Measurements from ENCODE around the gene JCAD.
"Not testable (repeated sequence)": the region's sequence is repeated elsewhere in the genome, so short reads cannot be mapped to it uniquely, and the experiment has no call there.

JCAD gene, protein sequence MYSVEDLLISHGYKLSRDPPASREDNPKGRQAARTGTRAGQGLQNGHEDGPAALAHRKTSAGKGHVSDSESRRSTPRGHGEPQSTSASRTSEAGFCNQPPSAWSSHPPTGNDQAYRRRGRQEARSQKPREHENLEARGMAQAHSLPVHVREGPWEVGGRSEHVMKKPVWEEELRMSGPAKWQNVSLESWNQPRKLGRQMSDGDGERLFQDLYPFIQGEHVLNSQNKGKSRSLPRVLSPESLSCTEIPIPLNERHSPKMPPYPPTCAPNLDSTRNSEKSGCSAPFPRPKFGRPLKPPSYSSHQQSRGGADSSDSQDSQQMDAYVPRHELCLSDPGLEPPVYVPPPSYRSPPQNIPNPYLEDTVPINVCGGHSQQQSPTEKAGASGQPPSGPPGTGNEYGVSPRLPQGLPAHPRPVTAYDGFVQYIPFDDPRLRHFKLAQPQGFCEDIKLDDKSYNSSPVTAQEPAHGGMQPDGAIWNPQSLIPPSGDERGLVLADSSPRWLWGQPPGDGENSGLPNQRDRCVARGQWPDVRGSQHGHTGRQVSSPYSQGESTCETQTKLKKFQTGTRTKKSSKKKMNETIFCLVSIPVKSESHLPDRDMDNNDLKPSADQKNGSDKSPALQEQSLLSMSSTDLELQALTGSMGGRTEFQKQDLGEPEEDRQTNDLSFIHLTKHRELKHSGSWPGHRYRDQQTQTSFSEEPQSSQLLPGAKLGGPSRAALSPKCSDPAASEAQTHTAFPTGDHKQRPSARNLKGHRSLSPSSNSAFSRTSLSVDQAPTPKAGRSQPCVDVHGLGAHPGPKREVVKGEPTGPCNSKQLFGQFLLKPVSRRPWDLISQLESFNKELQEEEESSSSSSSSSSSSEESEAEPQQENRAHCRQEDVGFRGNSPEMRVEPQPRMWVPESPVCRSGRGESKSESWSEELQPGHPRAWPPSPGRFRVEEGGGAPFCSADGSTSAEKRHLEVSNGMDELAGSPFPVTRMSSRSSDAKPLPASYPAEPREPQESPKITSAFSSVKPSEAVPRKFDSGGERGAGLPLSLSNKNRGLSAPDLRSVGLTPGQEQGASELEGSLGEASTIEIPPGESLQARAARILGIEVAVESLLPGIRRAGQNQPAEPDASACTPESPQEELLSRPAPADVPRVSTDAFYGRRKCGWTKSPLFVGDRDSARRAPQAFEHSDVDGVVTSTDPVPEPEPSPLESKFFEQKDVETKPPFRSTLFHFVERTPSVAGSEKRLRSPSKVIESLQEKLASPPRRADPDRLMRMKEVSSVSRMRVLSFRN (N-terminal part only)

DNA sequence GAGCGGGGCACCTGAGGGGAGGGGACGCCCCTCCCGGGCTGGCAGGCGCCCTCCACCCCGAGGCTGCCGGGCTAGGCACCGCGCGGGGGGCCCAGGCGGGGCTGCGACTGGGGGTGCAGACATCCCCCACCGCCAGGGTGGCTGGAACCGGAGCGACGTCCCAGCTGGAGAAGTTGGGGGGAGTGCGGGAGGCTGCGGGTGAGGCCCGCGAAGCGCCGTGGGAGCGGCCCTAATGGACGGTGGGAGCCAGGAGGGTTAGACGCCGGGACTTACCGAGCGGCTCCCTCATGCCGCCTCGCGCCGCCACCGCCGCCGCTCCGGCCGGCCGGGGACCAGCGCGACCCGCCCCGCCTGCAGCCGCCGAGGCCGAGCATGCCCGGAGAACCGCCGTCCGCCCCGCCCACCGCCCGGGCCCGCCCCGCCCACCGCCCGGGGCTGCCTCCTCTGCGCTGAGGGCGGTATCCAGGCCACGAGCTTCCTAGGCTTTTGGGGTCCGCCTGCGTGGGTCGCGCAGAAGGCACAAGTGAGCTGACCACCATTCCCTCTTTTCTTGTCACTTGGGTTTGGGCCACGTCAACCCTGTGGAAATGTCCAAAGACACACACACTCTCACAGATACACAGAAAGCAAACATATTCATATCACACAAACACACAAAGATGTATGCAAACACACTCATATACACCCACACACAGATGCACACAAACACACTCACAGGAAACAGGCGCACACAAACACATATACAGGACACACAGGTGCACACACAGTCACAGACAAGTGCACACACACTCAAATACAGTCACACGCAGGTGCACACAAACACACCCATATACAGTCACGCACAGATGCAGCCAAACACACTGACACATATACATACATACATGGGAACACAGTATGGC lies at the start of gene JCAD:
JCAD (minus strand) TSS at position 378 of the 899 bp plus-strand sequence. CDS start 11,774 bp downstream, outside the sequence.
- peak; percentile 98 for FAIRE-seq
- DNase-seq (ENCODE audit: low spot score) = peak; percentile 90

DNA sequence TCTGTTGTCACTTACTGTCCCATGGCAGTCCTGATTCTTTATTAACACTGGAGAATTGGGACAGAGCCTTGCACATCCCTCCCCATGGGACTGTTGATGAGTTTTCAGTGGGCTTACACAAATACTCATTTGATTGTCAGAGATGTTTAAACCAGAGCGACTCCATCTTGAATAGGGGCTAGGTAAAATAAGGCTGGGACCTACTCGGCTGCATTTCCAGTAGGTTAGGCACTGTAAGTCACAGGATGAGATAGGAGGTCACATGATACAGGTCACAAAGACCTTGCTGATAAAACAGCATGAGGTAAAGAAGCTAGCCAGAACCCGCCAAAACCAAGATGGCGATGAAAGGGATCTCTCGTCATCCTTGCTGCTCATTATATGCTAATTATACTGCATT lies 47.6 kb upstream of the JCAD start:
- DNase-seq (ENCODE audit: low spot score) (no peak), FAIRE-seq (peak; percentile 23)

DNA sequence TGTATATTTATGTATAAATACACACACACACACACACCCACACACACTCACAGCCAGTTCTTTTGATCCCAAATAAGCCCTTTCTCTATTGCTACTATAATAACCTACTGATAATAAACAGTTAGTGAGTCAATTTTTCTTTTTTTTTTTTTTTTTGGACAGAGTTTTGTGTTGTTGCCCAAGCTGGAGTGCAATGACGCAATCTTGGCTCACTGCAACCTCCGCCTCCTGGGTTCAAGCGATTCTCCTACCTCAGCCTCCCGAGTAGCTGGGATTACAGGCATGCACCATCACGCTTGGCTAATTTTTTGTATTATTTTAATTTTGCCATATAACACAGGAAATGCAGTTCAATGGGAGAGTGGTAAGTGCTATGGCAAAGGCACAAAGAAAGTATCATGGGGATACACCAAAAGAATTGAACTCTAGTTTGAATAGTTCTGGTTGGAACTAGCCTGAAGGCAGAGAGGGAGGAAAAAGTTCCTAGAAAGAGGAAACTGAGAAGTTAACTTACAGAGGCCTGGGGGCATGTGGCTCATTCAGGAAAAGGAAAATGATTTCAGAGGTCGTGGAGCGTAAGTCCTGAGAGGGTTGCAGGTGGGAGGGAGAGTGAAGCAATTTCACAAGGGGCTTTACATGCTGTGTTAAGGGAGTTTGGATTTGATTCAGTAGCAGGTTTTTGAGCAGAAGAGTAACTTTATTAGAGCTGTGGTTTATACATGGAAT lies 44.4 kb upstream of the JCAD start:
- DNase-seq (ENCODE audit: low spot score) (no peak), FAIRE-seq (no peak)

DNA sequence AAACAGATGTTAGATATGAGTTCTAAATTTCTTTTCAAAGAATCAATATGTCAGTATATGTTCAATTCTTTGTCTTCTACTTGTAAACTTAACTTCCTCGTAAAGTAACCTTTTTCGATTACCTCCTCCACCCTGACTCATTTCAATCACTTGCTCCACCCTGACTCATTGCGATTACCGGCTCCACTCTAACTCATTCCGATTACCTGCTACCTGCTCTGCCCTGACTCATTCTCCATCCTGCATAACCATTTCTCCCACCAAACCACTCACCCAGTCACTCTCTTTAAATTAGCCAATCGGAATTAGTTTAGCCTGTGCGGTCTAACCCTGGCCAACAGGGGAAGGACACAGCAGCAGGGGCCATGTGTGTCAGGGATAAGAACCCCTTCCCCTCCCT lies 40.3 kb upstream of the JCAD start:
- FAIRE-seq = peak; percentile 96
- DNase-seq (ENCODE audit: low spot score) = not testable (repeated sequence)

DNA sequence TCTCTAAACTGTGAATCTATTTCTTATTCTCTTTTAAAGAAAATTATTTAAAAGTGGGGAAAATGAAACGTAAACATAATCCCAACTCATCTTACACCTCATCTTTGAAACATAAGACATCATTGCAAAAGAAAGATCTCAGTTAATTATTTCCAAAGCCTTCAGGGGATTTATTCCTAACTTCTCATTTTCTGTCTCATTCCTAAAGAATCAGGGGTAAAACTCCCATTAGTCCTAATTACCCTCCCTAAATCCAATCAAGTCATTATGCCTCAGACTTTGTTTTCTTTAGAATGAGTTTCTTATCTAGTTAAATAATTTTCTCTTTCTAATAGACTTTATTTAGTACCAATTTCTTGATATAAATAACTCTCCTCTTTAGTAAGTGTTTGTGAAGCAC lies 39.7 kb upstream of the JCAD start:
- DNase-seq (ENCODE audit: low spot score) (no peak), FAIRE-seq (no peak)

DNA sequence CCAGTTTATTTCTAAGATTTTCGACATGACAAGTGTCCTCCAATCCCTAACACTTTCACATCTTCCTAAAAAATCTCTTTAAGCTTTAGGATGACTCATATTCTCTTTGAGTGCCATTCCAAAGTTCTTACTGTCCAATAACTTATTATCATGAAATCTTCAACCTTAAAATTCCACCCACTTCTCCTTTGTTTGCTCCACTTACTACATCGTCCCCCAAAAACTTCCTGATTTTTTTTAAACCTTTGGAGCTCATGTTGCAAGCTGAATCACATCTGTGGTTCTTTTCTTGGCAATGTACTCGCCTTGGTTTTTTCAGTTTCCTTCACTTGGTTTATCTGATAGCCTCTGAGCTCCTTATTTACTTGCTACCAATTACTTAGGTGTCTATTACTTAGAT lies 39.2 kb upstream of the JCAD start:
- DNase-seq (ENCODE audit: low spot score) (peak; percentile 46), FAIRE-seq (no peak)

DNA sequence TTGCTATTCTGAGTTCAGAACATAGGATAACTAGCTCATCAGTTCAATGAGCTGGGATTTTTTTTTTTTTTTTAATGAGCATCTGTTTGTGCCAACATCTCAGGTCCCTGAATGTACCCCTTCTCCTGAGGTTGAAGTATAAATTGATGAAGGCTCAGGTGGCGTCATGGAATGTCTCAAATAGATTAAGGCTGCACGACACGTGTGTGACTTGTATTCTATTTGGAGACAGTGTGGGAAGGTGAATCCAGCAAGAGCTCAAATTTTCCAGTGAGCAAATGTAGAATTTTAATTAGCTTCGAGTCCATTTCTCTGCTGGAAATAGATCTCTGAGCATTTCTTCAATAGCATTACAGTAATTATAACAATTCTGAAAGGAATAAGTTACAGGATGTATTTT lies 37.2 kb upstream of the JCAD start:
- DNase-seq (ENCODE audit: low spot score) (no peak), FAIRE-seq (no peak)

DNA sequence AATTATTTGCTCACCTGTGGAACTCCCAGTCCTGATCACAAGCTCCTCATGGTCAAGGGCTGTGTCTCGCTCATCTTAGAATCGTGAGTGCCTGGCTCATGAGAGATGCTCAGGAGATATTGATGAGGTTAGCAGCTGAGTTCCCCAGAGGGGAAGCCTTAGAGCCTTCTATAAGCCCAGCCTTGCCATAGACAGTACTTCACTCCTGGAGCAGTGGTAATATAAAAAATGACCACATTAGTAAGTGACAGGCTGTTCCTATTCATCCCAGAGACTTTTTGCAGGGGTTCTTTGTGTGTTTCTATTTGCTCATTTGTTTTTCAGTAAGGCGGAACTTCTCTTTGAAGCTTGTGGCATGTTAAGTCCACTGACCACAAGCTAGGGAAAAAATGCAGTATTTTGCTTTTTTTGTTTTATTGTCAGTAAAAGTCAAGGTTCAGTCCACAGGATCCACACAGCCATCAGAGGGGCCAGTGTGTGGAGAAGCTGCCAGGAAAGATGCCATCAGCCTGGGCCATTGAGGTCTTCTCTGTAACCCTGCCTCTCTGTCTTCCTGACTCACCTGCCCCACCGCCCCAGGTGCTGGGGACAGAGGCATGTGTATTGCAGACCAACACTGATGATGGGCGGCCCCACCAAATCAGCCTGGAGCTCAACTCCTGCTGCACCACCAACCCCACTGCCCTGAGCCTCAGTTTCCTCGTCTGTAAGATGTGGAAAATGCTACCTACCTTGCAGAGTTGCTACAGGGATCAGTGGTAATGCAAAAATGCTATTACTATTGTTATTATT lies 36.4 kb upstream of the JCAD start:
- no peak for DNase-seq (ENCODE audit: low spot score)

DNA sequence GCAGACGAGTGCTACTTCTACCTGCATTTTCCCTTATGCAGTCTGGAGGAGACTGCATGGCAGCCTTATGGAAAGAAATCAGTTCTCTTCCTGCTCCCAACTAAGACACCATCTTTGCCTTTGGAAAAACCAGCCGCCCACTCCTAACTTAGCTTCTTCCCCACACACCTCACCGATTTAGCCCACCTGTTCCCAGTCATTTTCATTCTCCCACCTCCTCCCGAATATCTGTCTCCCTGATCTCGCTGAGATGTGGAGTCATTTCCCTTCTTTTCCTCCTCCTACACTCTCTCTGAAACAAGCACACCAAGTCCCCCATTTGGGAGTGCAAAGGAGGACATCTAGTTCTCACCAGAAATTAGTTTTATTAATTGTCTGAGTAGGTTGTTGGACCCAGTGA lies 35.2 kb upstream of the JCAD start:
- DNase-seq (ENCODE audit: low spot score) = no peak
- FAIRE-seq = no peak

More for the DNA sequence above, 36.4 kb upstream of the JCAD start:
- no peak for FAIRE-seq

DNA sequence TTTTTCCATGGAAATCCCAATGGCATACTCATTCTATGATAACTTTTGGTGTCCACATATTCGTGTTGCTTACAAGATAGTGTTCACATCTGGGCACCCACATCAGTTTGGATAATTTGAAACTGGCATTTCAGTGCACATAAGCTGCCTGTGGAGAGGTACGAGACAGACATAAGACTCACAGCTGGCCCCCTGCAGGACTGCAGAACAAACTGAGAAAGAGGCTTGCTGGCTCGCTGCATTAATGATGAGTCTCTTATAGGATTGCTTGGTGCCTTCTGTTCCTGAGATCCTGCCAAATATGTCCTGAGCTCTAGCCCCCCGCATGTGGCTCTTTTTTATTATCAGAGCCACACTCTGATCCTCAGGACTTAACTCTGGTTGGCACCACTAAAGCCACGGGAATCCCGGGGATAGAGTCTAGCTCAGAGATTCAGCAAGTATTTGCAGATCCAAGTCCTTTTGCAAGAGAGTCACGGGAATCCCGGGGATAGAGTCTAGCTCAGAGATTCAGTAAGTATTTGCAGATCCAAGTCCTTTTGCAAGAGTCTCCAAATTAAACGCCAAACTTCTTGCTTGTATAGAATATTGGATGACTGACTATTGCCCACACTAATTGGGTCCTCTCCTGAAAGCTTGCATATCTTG lies 34.0 kb upstream of the JCAD start:
- DNase-seq (ENCODE audit: low spot score) (no peak), FAIRE-seq (no peak)

DNA sequence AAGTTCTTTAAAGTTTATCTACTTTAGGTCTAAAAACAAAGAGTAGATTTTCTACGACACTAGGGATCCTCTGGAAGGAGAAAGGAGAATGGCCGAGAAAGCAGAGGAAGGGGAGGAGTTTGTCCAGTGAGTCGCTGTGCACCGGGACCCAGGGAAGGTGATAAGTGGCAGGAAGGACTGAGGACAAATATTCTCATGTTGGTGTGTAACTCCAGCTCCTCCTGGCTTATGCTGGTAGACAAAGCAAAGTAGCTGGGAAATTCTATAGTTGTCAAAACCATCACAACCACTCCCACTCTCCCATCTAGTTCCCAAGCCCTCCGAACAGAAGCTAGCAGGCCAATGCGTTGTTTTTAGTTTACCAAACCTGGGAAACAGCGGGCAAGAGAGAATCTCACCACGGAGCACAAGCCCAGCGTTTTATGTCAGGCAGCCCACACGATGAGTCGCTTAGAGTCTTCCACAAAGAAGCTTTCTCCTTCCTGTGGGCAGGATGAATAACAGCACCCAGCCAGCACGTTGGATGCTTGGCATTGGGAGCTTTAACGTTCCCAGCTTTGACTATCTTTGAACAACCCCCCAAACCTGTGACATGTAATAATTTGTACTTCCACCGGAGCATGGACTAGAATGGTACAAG lies 32.9 kb upstream of the JCAD start:
- FAIRE-seq (peak; percentile 66), DNase-seq (ENCODE audit: low spot score) (peak; percentile 30)

DNA sequence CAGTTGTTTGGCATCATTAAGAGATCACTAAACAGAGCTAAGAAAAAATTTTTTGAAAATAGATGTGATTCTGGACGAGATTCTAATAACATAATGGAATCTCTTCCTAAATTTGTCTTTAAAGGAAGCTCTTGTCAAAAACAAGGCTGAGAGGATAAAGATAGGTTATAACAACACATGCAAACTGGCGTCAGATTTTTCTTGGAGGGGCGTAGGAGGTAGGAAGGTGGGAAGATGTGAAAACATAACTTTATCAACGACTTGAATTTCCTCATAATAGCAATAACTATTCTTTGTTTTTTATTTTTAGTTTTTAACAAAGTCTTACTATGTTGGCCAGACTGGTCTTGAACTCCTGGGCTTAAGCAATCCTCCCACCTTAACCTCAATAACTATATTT lies 31.8 kb upstream of the JCAD start:
- FAIRE-seq (no peak), DNase-seq (ENCODE audit: low spot score) (no peak)

DNA sequence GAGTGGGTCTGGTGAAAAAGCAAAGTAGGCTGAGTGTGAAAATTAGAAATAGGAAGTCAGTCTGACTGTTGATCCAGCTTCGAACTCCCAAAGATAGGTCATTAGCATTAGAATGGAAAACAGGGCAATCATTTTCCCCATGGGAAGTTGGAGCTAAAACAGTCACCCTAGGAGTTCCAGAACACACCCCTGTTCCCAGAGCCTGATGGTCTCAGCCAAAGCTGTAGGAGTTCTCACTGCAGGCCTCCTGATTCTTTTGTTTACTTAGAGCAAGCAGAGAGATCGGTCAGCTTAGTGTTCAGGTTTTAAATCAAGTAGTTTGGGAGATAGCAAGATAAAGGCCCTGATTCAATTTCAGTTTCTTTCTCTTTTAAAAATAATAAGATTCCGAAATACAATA lies 28.8 kb upstream of the JCAD start:
- FAIRE-seq (no peak), DNase-seq (ENCODE audit: low spot score) (no peak)

DNA sequence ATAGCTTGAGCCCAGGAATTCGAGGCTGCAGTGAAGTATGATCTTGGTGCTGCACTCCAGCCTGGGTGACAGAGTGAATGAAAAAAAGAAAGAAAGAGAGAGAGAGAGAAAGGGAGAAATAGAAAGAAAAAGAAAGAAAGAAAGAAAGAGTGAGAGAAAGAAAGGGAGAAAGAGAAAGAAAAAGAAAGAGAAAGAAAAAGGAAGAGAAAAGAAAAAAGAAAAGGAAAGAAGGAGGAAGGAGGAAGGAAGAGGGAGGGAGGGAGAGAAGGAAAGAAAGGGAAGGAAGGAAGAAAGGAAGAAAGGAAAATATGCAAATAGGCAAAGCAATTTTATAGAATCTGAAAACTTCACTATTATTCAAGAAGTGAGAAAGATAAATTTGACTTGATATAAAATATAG lies 24.5 kb upstream of the JCAD start:
- FAIRE-seq (no peak), DNase-seq (ENCODE audit: low spot score) (no peak)

DNA sequence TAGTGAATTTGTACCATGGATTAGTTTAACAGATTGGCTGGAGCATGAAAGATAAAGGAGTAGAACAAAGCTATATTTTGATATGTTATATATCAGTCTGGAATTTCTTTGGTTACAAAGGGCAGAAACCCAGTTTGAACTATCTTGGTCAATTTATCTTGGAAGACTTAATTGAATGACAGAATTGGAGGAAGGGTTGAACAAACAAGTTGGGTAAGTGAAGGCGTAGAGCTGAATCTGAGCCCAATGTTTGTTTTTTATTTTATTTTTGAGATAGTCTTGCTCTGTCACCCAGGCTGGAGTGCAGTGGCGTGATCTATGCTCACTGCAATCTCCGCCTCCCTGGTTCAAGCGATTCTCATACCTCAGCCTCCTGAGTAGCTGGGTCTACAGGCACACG lies 21.8 kb upstream of the JCAD start:
- DNase-seq (ENCODE audit: low spot score) (no peak), FAIRE-seq (no peak)

DNA sequence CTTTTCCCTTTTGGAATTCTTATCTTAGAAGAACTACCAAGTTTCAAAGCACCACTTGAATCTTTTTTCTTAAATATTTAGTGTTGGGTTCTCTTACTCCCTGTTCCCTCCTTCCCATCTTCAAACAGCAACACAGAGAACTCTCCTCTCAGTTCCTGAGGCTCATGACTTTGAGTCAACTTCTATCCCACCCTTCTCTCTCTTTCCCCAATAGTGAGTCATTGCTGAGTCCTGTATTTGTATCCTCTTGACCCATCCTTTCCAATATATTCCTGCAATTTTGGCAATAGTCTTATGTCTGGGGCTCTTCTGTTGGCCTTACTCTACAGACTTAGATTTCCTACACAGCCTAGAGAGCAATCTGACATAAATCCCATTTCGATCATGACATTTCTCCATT lies 20.8 kb upstream of the JCAD start:
- no peak for DNase-seq (ENCODE audit: low spot score)

DNA sequence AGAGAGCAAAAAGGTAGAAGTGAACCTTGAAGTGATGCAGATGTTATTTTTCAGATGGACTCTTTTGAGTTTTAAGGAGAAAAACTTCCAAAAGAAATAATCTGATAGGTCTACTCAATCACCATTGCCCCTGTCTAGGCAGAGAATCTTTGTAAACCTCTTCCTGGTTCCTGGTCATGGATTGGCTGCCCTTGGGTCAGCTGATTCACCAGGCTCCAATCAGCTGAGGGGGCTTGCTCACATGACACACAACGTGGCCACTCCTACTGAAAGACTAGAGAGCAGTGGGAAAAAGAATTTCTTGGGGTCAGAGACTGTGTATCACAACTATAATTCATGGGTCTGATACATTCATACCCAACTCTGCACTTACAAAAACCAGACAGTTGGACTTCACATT lies 20.0 kb upstream of the JCAD start:
- DNase-seq (ENCODE audit: low spot score) (no peak), FAIRE-seq (no peak)

More for the DNA sequence above, 20.8 kb upstream of the JCAD start:
- FAIRE-seq = no peak

DNA sequence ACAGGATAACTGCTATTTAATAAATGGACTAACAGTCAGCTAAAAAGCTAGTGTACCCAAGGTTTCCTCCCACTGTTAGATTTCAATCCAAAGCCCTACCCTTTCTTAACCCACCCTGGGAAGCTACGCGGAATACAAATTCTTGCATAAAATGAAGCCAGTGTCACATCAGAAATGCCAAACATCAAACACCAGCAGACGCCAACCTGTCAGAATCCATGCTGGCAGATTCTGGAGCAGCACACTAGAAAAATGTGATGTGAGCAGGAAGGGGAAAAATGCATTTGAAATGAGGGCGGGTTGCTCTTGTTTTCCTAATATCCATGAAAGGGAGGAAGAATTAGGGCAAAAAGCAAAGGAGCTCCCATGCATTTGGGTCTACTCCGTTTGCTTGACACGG lies 16.1 kb upstream of the JCAD start:
- FAIRE-seq (no peak), DNase-seq (ENCODE audit: low spot score) (no peak)

Measured in urothelium cell line (cell line).